Peyer's patch (tissue), 4 donors: Measurements from ENCODE around the gene CREBRF.
"Not testable (repeated sequence)": the region's sequence is repeated elsewhere in the genome, so short reads cannot be mapped to it uniquely, and the experiment has no call there.

ENCODE experiments used
- POLR2A ChIP-seq, 2 donors: fragments of 450-650 bp; IDR thresholded peaks; one replicate each; pipeline ENCODE4 v1.5.1; 2017; ENCODE audit warnings: antibody characterized with exemption in 2 of 2, mild to moderate bottlenecking in 2 of 2, moderate library complexity in 2 of 2
- TF ChIP-seq, protein P1 (sequence below), 6 experiments: fragments of 450-650 bp in 4 of 6; fragments of 200-600 bp in 2 of 6; sonication (generic) in 1 of 6; IDR thresholded peaks; one replicate each; pipeline ENCODE4 v1.5.1; 2017 to 2019; ENCODE audit warnings: antibody characterized with exemption in 6 of 6, mild to moderate bottlenecking in 3 of 6, moderate library complexity in 1 of 6

GRCh38 chr5:173017087-173017486 lies 39.1 kb upstream of the CREBRF start:
- TF ChIP-seq, protein P1, sequence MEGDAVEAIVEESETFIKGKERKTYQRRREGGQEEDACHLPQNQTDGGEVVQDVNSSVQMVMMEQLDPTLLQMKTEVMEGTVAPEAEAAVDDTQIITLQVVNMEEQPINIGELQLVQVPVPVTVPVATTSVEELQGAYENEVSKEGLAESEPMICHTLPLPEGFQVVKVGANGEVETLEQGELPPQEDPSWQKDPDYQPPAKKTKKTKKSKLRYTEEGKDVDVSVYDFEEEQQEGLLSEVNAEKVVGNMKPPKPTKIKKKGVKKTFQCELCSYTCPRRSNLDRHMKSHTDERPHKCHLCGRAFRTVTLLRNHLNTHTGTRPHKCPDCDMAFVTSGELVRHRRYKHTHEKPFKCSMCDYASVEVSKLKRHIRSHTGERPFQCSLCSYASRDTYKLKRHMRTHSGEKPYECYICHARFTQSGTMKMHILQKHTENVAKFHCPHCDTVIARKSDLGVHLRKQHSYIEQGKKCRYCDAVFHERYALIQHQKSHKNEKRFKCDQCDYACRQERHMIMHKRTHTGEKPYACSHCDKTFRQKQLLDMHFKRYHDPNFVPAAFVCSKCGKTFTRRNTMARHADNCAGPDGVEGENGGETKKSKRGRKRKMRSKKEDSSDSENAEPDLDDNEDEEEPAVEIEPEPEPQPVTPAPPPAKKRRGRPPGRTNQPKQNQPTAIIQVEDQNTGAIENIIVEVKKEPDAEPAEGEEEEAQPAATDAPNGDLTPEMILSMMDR (IDR thresholded peaks at IDR 0.05), result not testable (repeated sequence)
- TF ChIP-seq POLR2A (IDR thresholded peaks at IDR 0.05), result not testable (repeated sequence)
